NCI-H748 treated with DMSO at 0.1 percent for 48 hours (cell line): ENCODE results near the gene ITM2B.
"Not testable (repeated sequence)": the region's sequence is repeated elsewhere in the genome, so short reads cannot be mapped to it uniquely, and the experiment has no call there.

Source experiments
- DNase-seq: peaks from one replicate; lab custom pipeline; 2025; lab: John Stamatoyannopoulos, UW

ITM2B gene

GRCh38 chr13:48224701-48225100 is 8.3 kb upstream of the ITM2B start:
- no peak for DNase-seq

GRCh38 chr13:48230541-48230940 is 2.5 kb upstream of the ITM2B start:
- DNase-seq: no peak

GRCh38 chr13:48231080-48231479 is 1.9 kb upstream of the ITM2B start:
- DNase-seq: no peak

- DNase-seq: no peak
These were observed 1.1 kb upstream of the ITM2B start for GRCh38 chr13:48231933-48232332.

GRCh38 chr13:48232420-48233045 is 473 bp upstream of the ITM2B start:
- no peak for DNase-seq

- no peak for DNase-seq
These were observed 983 bp downstream of the ITM2B start for GRCh38 chr13:48233889-48234488.

- DNase-seq: no peak
These were observed 1.7 kb downstream of the ITM2B start for GRCh38 chr13:48234566-48235340.

- no peak for DNase-seq
These were observed 2.5 kb downstream of the ITM2B start for GRCh38 chr13:48235341-48236135.

- no peak for DNase-seq
These were observed 3.7 kb downstream of the ITM2B start for GRCh38 chr13:48236528-48237353.

- not testable (repeated sequence) for DNase-seq
These were observed 6.4 kb downstream of the ITM2B start for GRCh38 chr13:48239369-48239768.

- no peak for DNase-seq
These were observed 8.6 kb downstream of the ITM2B start for GRCh38 chr13:48241651-48242050.

- DNase-seq: no peak
These were observed 9.7 kb downstream of the ITM2B start for GRCh38 chr13:48242677-48243076.

- DNase-seq: no peak
These were observed 11.2 kb downstream of the ITM2B start for GRCh38 chr13:48244159-48244558.

- DNase-seq: no peak
These were observed 13.1 kb downstream of the ITM2B start for GRCh38 chr13:48246102-48246501.

GRCh38 chr13:48249018-48249417 is 16.0 kb downstream of the ITM2B start:
- no peak for DNase-seq

GRCh38 chr13:48251611-48252081 is 18.6 kb downstream of the ITM2B start:
- DNase-seq: no peak

GRCh38 chr13:48252176-48252575 is 19.2 kb downstream of the ITM2B start:
- no peak for DNase-seq

- peak; percentile 32 for DNase-seq
These were observed 20.8 kb downstream of the ITM2B start for GRCh38 chr13:48253849-48254248.

GRCh38 chr13:48255090-48255489 is 22.1 kb downstream of the ITM2B start:
- no peak for DNase-seq

GRCh38 chr13:48255954-48256353 is 22.9 kb downstream of the ITM2B start:
- DNase-seq: no peak

- DNase-seq: no peak
These were observed 25.0 kb downstream of the ITM2B start for GRCh38 chr13:48258002-48258401.
